Spleen (tissue), 11 donors: ENCODE measurements around the gene VAV1. TPM values are rescaled to one million over a fixed set of nuclear protein-coding genes. Genes with fewer than 3 reads are reported as not detected.

Source experiments
- DNase-seq: peaks from one replicate; pipeline ENCODE4 v3.0.0-alpha.2; 2020
- H3K27ac ChIP-seq, 8 donors: fragments of 200-600 bp; sonication (generic) in 7 of 8; 1 replicate in 4 of 8; 2 replicates in 4 of 8; pipeline versions ENCODE4 v1.5.0 to v1.8.0; 2016 to 2021; ENCODE audit warnings: inconsistent platforms in 4 of 8, mild to moderate bottlenecking in 4 of 8, moderate library complexity in 1 of 8
- H3K27me3 ChIP-seq, 7 donors: fragments of 200-600 bp; sonication (generic) in 6 of 7; replicated peaks in 1 of 7; 1 replicate in 4 of 7; 2 replicates in 3 of 7; pipeline versions ENCODE4 v1.5.0 to v1.8.0; 2016 to 2021; ENCODE audit warnings: inconsistent platforms in 3 of 7, mild to moderate bottlenecking in 1 of 7
- H3K36me3 ChIP-seq, 6 donors: fragments of 200-600 bp; sonication (generic) in 5 of 6; 1 replicate in 4 of 6; 2 replicates in 2 of 6; pipeline versions ENCODE4 v1.5.0 to v1.8.0; 2016 to 2021; ENCODE audit warnings: inconsistent platforms in 2 of 6
- H3K4me1 ChIP-seq, 6 donors: fragments of 200-600 bp; sonication (generic) in 5 of 6; 1 replicate in 3 of 6; 2 replicates in 3 of 6; pipeline versions ENCODE4 v1.5.0 to v1.8.0; 2016 to 2021; ENCODE audit warnings: inconsistent platforms in 3 of 6
- H3K4me3 ChIP-seq, 8 donors: fragments of 200-600 bp; sonication (generic) in 7 of 8; 1 replicate in 4 of 8; 2 replicates in 4 of 8; pipeline versions ENCODE4 v1.5.0 to v1.8.0; 2016 to 2021; ENCODE audit warnings: inconsistent platforms in 4 of 8, mild to moderate bottlenecking in 4 of 8, moderate library complexity in 2 of 8
- H3K9me3 ChIP-seq, 8 donors: fragments of 200-600 bp; sonication (generic) in 7 of 8; 1 replicate in 4 of 8; 2 replicates in 4 of 8; pipeline versions ENCODE4 v1.5.0 to v1.8.0; 2016 to 2021; ENCODE audit warnings: inconsistent platforms in 4 of 8
- CTCF ChIP-seq, 11 experiments: fragments of 200-600 bp in 7 of 11; fragments of 450-650 bp in 4 of 11; sonication (generic) in 4 of 11; IDR thresholded peaks in 8 of 11; conservative IDR thresholded peaks in 3 of 11; 1 replicate in 7 of 11; 2 replicates in 4 of 11; pipeline versions ENCODE4 v1.4.0 to v1.8.0; 2016 to 2021; ENCODE audit warnings: antibody characterized with exemption in 11 of 11, inconsistent platforms in 4 of 11, mild to moderate bottlenecking in 1 of 11
- POLR2A ChIP-seq, 3 donors: fragments of 450-650 bp; IDR thresholded peaks; one replicate each; pipeline ENCODE4 v1.5.1; 2017; ENCODE audit warnings: antibody characterized with exemption in 3 of 3, mild to moderate bottlenecking in 1 of 3
- POLR2AphosphoS5 ChIP-seq, 3 donors: sonication (generic); formaldehyde crosslinking; IDR thresholded peaks; one replicate each; pipeline ENCODE4 v1.5.1; 2017; ENCODE audit warnings: antibody characterized with exemption in 3 of 3
- WGBS, 5 donors: extraction: QIAGEN DNeasy Blood & Tissue Kit in 3 of 5; methylation state at CpG; one replicate each; pipeline versions ENCODE4 v1.1.5 to v1.1.7; 2013 to 2018; 5-methylcytosine and 5-hydroxymethylcytosine counted together
- intact Hi-C: fragments of 100-400 bp; cut with DNase I; formaldehyde crosslinking; loops from one replicate; pipeline ENCODE4 v1.15.0; 2023; ENCODE audit warnings: low total_unique reads
- polyA plus RNA-seq, 3 donors: library from polyadenylated mRNA; stranded (reverse); fragments of 200-250 nt; gene quantifications; one replicate each; pipeline ENCODE4 v1.2.1, GENCODE V29; 2013
- total RNA-seq, 7 donors: library from RNA; depleted of rRNA in 3 of 7; stranded (reverse); fragments of >200 nt in 3 of 7; fragmentation: NEBNext Ultra II Directional in 4 of 7; extraction: Animal tissue kit (Norgen Biotek cat#: 25700) in 4 of 7; gene quantifications; one replicate each; pipeline versions ENCODE4 v1.1.0 to v1.2.1, GENCODE V29; 2016 to 2021
- donor health status: healthy with polysubstance abuse.
- donor health status: DM: no; HTN: no; CAD: no; lungs with moderate emphysema.
- donor health status: DM: no; HTN: no; CAD: no.
- donor health status: Bipolar disorder and iron deficiency.
- donor health status: healthy.
- donor health status: DM: no; HTN: no; CAD: no.
- donor health status: DM: yes; HTN: yes; CAD: no.

VAV1 gene
- total and polyA plus RNA-seq, 10 donors, result 34.8 to 151 (median 83.1) TPM

DNA sequence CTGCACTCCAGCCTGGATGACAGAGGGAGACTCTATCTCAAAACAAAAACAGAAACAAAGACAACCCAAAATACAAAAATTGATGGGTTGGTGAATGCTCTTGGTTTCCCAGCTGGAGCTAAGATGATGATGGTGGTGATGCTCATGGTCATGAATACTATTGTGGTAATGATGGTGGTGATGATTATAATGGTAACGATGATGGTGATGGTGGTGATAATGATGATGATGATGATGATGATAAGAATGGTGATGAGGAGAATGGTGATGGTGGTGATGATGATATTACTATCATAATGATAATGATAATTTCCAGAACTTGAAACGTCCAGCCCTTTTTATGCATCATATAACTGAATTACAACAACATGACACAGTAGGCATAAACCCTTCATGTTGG lies 40.1 kb downstream of the VAV1 start:
- intact Hi-C loops, result no loop called here
- WGBS, 5 donors, result 86 to 98% (median 93%) methylated on average over 2 of the region's 2 CpGs
- no peaks in the 10 kb centered on the region for H3K9me3 ChIP-seq

DNA sequence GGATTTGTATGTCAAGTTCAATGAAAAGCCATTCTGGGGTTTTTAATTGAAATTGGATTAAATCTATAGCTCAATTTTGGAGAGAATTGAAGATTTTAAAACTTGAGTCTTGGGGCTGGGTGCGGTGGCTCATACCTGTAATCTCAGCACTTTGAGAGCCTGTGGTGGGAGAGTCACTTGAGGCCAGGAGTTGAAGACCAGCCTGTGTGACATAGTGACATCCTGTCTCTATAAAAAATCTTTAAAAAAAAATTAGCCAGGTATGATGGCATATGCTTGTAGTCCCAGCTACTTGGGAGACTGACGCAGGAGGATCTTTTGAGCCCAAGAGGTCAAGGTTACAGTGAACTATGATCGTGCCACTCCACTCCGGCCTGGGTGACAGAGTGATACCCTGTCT lies 41.2 kb downstream of the VAV1 start:
- intact Hi-C loops, result no loop called here
- Histone ChIP-seq H3K27ac (peak overlapping the region in 1 of 8 donors; percentile 47), H3K36me3 (peaks cover 0 to 45% (median 0%) of the 10 kb centered on the region in 6 donors), H3K4me3 (no peak overlapping the region), H3K9me3 (no peaks in the 10 kb centered on the region), H3K4me1 (peaks cover 0 to 84% (median 17%) of the 10 kb centered on the region in 6 donors), H3K27me3 (no peaks in the 10 kb centered on the region)
- WGBS, 5 donors, result 80 to 92% (median 84%) methylated on average over 4 of the region's 4 CpGs
- DNase-seq, result no peak
- TF ChIP-seq POLR2A (IDR thresholded peaks at IDR 0.05) (no peak), POLR2AphosphoS5 (IDR thresholded peaks at IDR 0.05) (no peak), CTCF (IDR thresholded peaks at IDR 0.05 in 8 of 11, conservative IDR thresholded peaks at IDR 0.05 in 3 of 11) (no peak)

More for the DNA sequence above, 40.1 kb downstream of the VAV1 start:
- Histone ChIP-seq H3K4me1 (peaks cover 0 to 84% (median 17%) of the 10 kb centered on the region in 6 donors), H3K27ac (no peak overlapping the region), H3K27me3 (no peaks in the 10 kb centered on the region), H3K4me3 (no peak overlapping the region), H3K36me3 (peaks cover 0 to 37% (median 1%) of the 10 kb centered on the region in 6 donors)
- no peak for DNase-seq
- no peak for TF ChIP-seq CTCF (IDR thresholded peaks at IDR 0.05 in 8 of 11, conservative IDR thresholded peaks at IDR 0.05 in 3 of 11)
- no peak for TF ChIP-seq POLR2AphosphoS5 (IDR thresholded peaks at IDR 0.05)
- TF ChIP-seq POLR2A (IDR thresholded peaks at IDR 0.05), result no peak

GRCh38 chr19:6817179-6817578 lies 44.7 kb downstream of the VAV1 start:
- 72 to 84% (median 83%) methylated on average over 3 of the region's 3 CpGs for WGBS, 5 donors
- H3K4me3 ChIP-seq, result no peak overlapping the region
- intact Hi-C loops, result no loop called here
- H3K9me3 ChIP-seq, result peaks cover 0 to 17% (median 15%) of the 10 kb centered on the region in 8 donors
- no peaks in the 10 kb centered on the region for H3K27me3 ChIP-seq
- DNase-seq, result no peak
- peaks cover 0 to 50% (median 17%) of the 10 kb centered on the region in 6 donors for H3K4me1 ChIP-seq
- no peak for TF ChIP-seq POLR2A (IDR thresholded peaks at IDR 0.05)
- TF ChIP-seq CTCF (IDR thresholded peaks at IDR 0.05 in 8 of 11, conservative IDR thresholded peaks at IDR 0.05 in 3 of 11), result no peak
- no peak for TF ChIP-seq POLR2AphosphoS5 (IDR thresholded peaks at IDR 0.05)
- no peak overlapping the region for H3K27ac ChIP-seq
- H3K36me3 ChIP-seq, result peaks cover 0 to 64% (median 24%) of the 10 kb centered on the region in 6 donors

DNA sequence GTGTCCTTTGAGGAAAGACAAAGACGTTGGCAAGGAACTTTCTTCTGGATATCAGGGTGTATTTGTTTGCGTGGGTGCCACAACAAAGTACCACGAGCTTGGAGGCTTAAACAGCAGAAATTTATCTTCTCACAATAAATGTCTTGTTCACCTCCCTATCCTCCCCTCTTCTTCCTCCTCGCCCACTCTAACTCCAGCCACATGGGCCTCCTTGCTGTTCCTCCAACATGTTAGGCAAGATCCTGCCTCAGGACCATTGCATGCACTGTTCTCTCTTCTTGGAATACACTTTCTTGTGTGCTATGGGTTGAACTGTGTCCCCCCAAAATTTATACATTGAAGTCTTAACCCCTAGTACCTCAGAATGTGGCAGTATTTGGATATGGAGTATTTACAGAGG lies 45.7 kb downstream of the VAV1 start:
- Histone ChIP-seq H3K27me3 (no peaks in the 10 kb centered on the region), H3K27ac (no peak overlapping the region), H3K36me3 (peaks cover 0 to 73% (median 30%) of the 10 kb centered on the region in 6 donors), H3K4me3 (no peak overlapping the region), H3K4me1 (peaks cover 0 to 40% (median 13%) of the 10 kb centered on the region in 6 donors), H3K9me3 (peaks cover 0 to 17% (median 15%) of the 10 kb centered on the region in 8 donors)
- DNase-seq, result no peak
- intact Hi-C loops, result no loop called here
- 69 to 96% (median 80%) methylated on average over 4 of the region's 4 CpGs for WGBS, 5 donors
- no peak for TF ChIP-seq POLR2AphosphoS5 (IDR thresholded peaks at IDR 0.05)
- no peak for TF ChIP-seq CTCF (IDR thresholded peaks at IDR 0.05 in 8 of 11, conservative IDR thresholded peaks at IDR 0.05 in 3 of 11)
- no peak for TF ChIP-seq POLR2A (IDR thresholded peaks at IDR 0.05)
